Kidney (tissue), 14 donors: Measurements from ENCODE around the gene SYT7. TPM values are rescaled to one million over a fixed set of nuclear protein-coding genes. Genes with fewer than 3 reads are reported as not detected.

Experiments used
- DNase-seq, 5 donors: peaks; one replicate each; pipeline ENCODE4 v3.0.0-alpha.2; 2013 to 2020
- FAIRE-seq: peaks from 2 replicates; lab custom pipeline; 2012; peaks lifted over from hg19 to GRCh38; lab: Jason Lieb, UNC
- H3K27ac ChIP-seq, 2 donors: one replicate each; pipeline ENCODE4 v1.7.0; 2013; ENCODE audit warnings: low read depth in 2 of 2, low read length in 2 of 2, inconsistent platforms in 1 of 2
- H3K27me3 ChIP-seq: one replicate; pipeline ENCODE4 v1.7.1; 2013; ENCODE audit warnings: low read length, inconsistent platforms; ENCODE audit not compliant: control insufficient read depth, insufficient read depth
- H3K36me3 ChIP-seq, 3 donors: one replicate each; pipeline versions ENCODE4 v1.7.0 to v1.7.1; 2013; ENCODE audit warnings: low read length in 3 of 3, control low read depth in 1 of 3, inconsistent platforms in 1 of 3; ENCODE audit not compliant: insufficient read depth in 3 of 3, control insufficient read depth in 2 of 3
- H3K4me1 ChIP-seq, 3 donors: one replicate each; pipeline versions ENCODE4 v1.7.0 to v1.7.1; 2013; ENCODE audit warnings: low read length in 3 of 3, inconsistent platforms in 1 of 3, low read depth in 1 of 3; ENCODE audit not compliant: control insufficient read depth in 2 of 3, insufficient read depth in 2 of 3
- H3K4me3 ChIP-seq, 3 donors: one replicate each; pipeline versions ENCODE4 v1.7.0 to v1.8.1; 2013; ENCODE audit warnings: low read length in 3 of 3, control low read depth in 1 of 3, inconsistent platforms in 1 of 3
- H3K9ac ChIP-seq, 3 donors: one replicate each; pipeline versions ENCODE4 v1.7.0 to v1.7.1; 2013; ENCODE audit warnings: low read length in 3 of 3, control low read depth in 1 of 3, inconsistent platforms in 1 of 3
- H3K9me3 ChIP-seq, 3 donors: one replicate each; pipeline versions ENCODE4 v1.7.0 to v1.7.1; 2013; ENCODE audit warnings: low read length in 3 of 3, control low read depth in 1 of 3, inconsistent platforms in 1 of 3; ENCODE audit not compliant: control insufficient read depth in 2 of 3, insufficient read depth in 1 of 3
- CTCF ChIP-seq: IDR thresholded peaks from 3 replicates; pipeline ENCODE4 v1.5.1; 2012; ENCODE audit warnings: mild to moderate bottlenecking, moderate library complexity, borderline replicate concordance; ENCODE audit not compliant: insufficient read depth; ENCODE audit errors: extremely low read depth
- intact Hi-C: fragments of 100-400 bp; cut with DNase I; formaldehyde crosslinking; loops from one replicate; pipeline ENCODE4 v1.11.1; 2022
- polyA plus RNA-seq: library from polyadenylated mRNA; stranded (reverse); fragments of 350-450 nt; fragmentation: Illumina TruSeq; extraction: RNeasy Lipid Tissue Mini Kit (QIAGEN cat#74804); gene quantifications from one replicate; pipeline ENCODE4 v1.2.3, GENCODE V29; 2014; ENCODE audit warnings: low read depth, low replicate concordance; ENCODE audit not compliant: insufficient read depth
- total RNA-seq: library from RNA; stranded (reverse); fragmentation: NEBNext Ultra II Directional; extraction: Animal tissue kit (Norgen Biotek cat#: 25700); gene quantifications from one replicate; pipeline ENCODE4 v1.2.1, GENCODE V29; 2021
- donor health status: control.
- donor health status: control.
- donor health status: control.
- donor health status: control.
- donor health status: control.
- donor health status: DM: yes; HTN: yes; CAD: no.
- donor health status: Normal renal cell carcinoma (clear cell type).

Gene SYT7
- total and polyA plus RNA-seq, 2 donors from 2014 or later = 5.7 to 6.7 TPM

- H3K9me3 ChIP-seq = no peaks in the 10 kb centered on the region
- DNase-seq (peak in 2 of 5 donors; percentile 34 to 65), FAIRE-seq (no peak)
- no peak for TF ChIP-seq CTCF
- no peaks in the 10 kb centered on the region for H3K27me3 ChIP-seq
- intact Hi-C loops = no loop called here
- no peak overlapping the region for H3K27ac ChIP-seq
- no peak overlapping the region for H3K4me3 ChIP-seq
- no peaks in the 10 kb centered on the region for H3K36me3 ChIP-seq
- H3K9ac ChIP-seq = no peak overlapping the region
- peaks cover 0 to 17% (median 7%) of the 10 kb centered on the region in 3 donors for H3K4me1 ChIP-seq
Measured at GRCh38 chr11:61629082-61629833, 48.4 kb upstream of the SYT7 start.

GRCh38 chr11:61628662-61628970 is 47.7 kb upstream of the SYT7 start:
- no peaks in the 10 kb centered on the region for H3K9me3 ChIP-seq
- no peak overlapping the region for H3K9ac ChIP-seq
- H3K4me1 ChIP-seq = peaks cover 0 to 17% (median 7%) of the 10 kb centered on the region in 3 donors
- FAIRE-seq (no peak), DNase-seq (peak in 1 of 5 donors; percentile 46)
- no peak for TF ChIP-seq CTCF
- H3K27ac ChIP-seq = peak overlapping the region; percentile 23 to 85
- H3K27me3 ChIP-seq = no peaks in the 10 kb centered on the region
- H3K4me3 ChIP-seq = no peak overlapping the region
- intact Hi-C loops = no loop called here
- no peaks in the 10 kb centered on the region for H3K36me3 ChIP-seq

- DNase-seq (peak in 4 of 5 donors; percentile 74 to 82 (median 78)), FAIRE-seq (no peak)
- peak; percentile 76 for TF ChIP-seq CTCF
- no peaks in the 10 kb centered on the region for H3K36me3 ChIP-seq
- H3K27ac ChIP-seq = peak overlapping the region; percentile 85 to 86
- H3K9ac ChIP-seq = no peak overlapping the region
- H3K27me3 ChIP-seq = no peaks in the 10 kb centered on the region
- no peak overlapping the region for H3K4me3 ChIP-seq
- H3K9me3 ChIP-seq = no peaks in the 10 kb centered on the region
- peaks cover 0 to 17% (median 7%) of the 10 kb centered on the region in 3 donors for H3K4me1 ChIP-seq
- intact Hi-C loops = no loop called here
Measured at GRCh38 chr11:61627850-61628661, 47.2 kb upstream of the SYT7 start.
